PFSK-1 (cell line): Measurements from ENCODE around the gene YWHAH.

Experiments
- POLR2AphosphoS5 ChIP-seq: IDR thresholded peaks from 2 replicates; pipeline ENCODE4 v1.6.1; 2012; ENCODE audit warnings: low read depth, mild to moderate bottlenecking, control low read depth, low read length, moderate library complexity
- REST ChIP-seq, 2 experiments: IDR thresholded peaks; 2 replicates each; pipeline versions ENCODE4 v1.6.1 to v1.8.0; 2011 to 2012; ENCODE audit warnings: low read depth in 2 of 2, low read length in 2 of 2, control low read depth in 1 of 2, inconsistent platforms in 1 of 2, mild to moderate bottlenecking in 1 of 2, moderate library complexity in 1 of 2; ENCODE audit not compliant: insufficient read depth in 1 of 2
- SIN3A ChIP-seq: IDR thresholded peaks from 2 replicates; pipeline ENCODE4 v1.6.1; 2012; ENCODE audit warnings: mild to moderate bottlenecking, low read length, moderate library complexity, borderline replicate concordance; ENCODE audit not compliant: insufficient read depth

GRCh38 chr22:31952094-31952401 lies 7.7 kb downstream of the YWHAH start:
- TF ChIP-seq POLR2AphosphoS5 (no peak), REST (IDR thresholded peaks at IDR 0.05; ENCODE audit: insufficient read depth in 1 of 2, low read depth in 2 of 2, low read length in 2 of 2) (no peak), SIN3A (no peak)
